HCT116 (cell line): Measurements from ENCODE around the gene CARMIL1. TPM values are rescaled to one million over a fixed set of nuclear protein-coding genes. Genes with fewer than 3 reads are reported as not detected.

ENCODE experiments used
- ATAC-seq: fragments of 200-7000 bp; cut with Tn5 transposase; 2 replicates; pipeline ENCODE4 v1.9.1; 2020; ENCODE audit warnings: mild to moderate bottlenecking, moderate library complexity
- BruUV-seq: library from RNA; stranded (reverse); fragments of 400-500 nt; replicated peaks from 2 replicates; lab custom pipeline; 2021; lab: Mats Ljungman, UMichigan
- CTCF ChIA-PET: fragments of 300-600 bp; sonication (Branson Sonifier 250); formaldehyde crosslinking; loops from one replicate; lab custom pipeline; 2021; ENCODE audit warnings: antibody characterized with exemption; lab: Charles Lee
- POLR2A ChIA-PET: fragments of 300-600, 350-600 bp; sonication (Branson Sonifier 250); formaldehyde crosslinking; loops from one replicate; lab custom pipeline; 2021; ENCODE audit warnings: antibody characterized with exemption; lab: Charles Lee
- RAD21 ChIA-PET, 2 experiments: fragments of 300-600 bp; sonication (Branson Sonifier 250); formaldehyde crosslinking; loops; one replicate each; lab custom pipeline; 2023; ENCODE audit warnings: low total read pairs in 2 of 2; ENCODE audit not compliant: uncharacterized antibody in 2 of 2, unreplicated experiment in 2 of 2, low non-redundant PET in 1 of 2; lab: Charles Lee
- DNase-seq: peaks from one replicate; pipeline ENCODE4 v3.0.0-alpha.2; 2010; ENCODE audit warnings: low read depth, low spot score
- H2AFZ ChIP-seq: fragments of 200-600 bp; shearing (Covaris generic), sonication (generic); 2 replicates; pipeline ENCODE4 v1.6.1; 2017; ENCODE audit warnings: low read depth, mixed run types, mixed read lengths, antibody characterized with exemption, low read length; ENCODE audit not compliant: poor library complexity, severe bottlenecking
- H3K27ac ChIP-seq: 2 replicates; pipeline ENCODE4 v1.5.1; 2012; ENCODE audit warnings: low read depth, low read length
- H3K27me3 ChIP-seq: fragments of 200-600 bp; sonication (generic); 2 replicates; pipeline ENCODE4 v1.6.1; 2016; ENCODE audit warnings: mixed run types, low read length, mixed read lengths; ENCODE audit not compliant: insufficient read depth
- H3K36me3 ChIP-seq, 2 experiments: fragments of 200-500 bp in 1 of 2; fragments of 200-600 bp in 1 of 2; sonication (Bioruptor generic) in 1 of 2; sonication (generic) in 1 of 2; 2 replicates each; pipeline versions ENCODE4 v1.5.1 to v1.6.1; 2014 to 2016; ENCODE audit warnings: low read length in 2 of 2, inconsistent platforms in 1 of 2, mixed read lengths in 1 of 2, mixed run types in 1 of 2; ENCODE audit not compliant: insufficient read depth in 2 of 2, control insufficient read depth in 1 of 2
- H3K4me1 ChIP-seq, 2 experiments: fragments of 200-600 bp in 1 of 2; sonication (generic) in 1 of 2; 2 replicates each; pipeline versions ENCODE4 v1.5.1 to v1.6.1; 2012 to 2017; ENCODE audit warnings: low read length in 2 of 2, inconsistent platforms in 1 of 2, mild to moderate bottlenecking in 1 of 2, mixed read lengths in 1 of 2, mixed run types in 1 of 2, moderate library complexity in 1 of 2; ENCODE audit not compliant: insufficient read depth in 2 of 2, control insufficient read depth in 1 of 2
- H3K4me2 ChIP-seq: fragments of 200-600 bp; sonication (generic); 2 replicates; pipeline ENCODE4 v1.6.1; 2017; ENCODE audit warnings: mixed run types, low read length, mixed read lengths
- H3K4me3 ChIP-seq, 2 experiments: fragments of 200-600 bp in 1 of 2; sonication (generic) in 1 of 2; replicated peaks in 1 of 2; 2 replicates each; pipeline ENCODE4 v1.5.1; 2011 to 2016; ENCODE audit warnings: low read length in 2 of 2, control low read depth in 1 of 2, low read depth in 1 of 2, mild to moderate bottlenecking in 1 of 2, mixed read lengths in 1 of 2, mixed run types in 1 of 2
- H3K79me2 ChIP-seq: fragments of 200-600 bp; sonication (generic); 2 replicates; pipeline ENCODE4 v1.6.1; 2017; ENCODE audit warnings: mild to moderate bottlenecking, mixed run types, low read length, moderate library complexity, mixed read lengths; ENCODE audit not compliant: insufficient read depth
- H3K9ac ChIP-seq: fragments of 200-600 bp; sonication (generic); 2 replicates; pipeline ENCODE4 v1.6.1; 2016; ENCODE audit warnings: low read length, mixed read lengths
- H3K9me2 ChIP-seq: fragments of 200-600 bp; sonication (generic), shearing (Covaris generic); 2 replicates; pipeline ENCODE4 v1.6.1; 2017; ENCODE audit warnings: mixed run types, mild to moderate bottlenecking, moderate library complexity; ENCODE audit not compliant: insufficient read depth
- H3K9me3 ChIP-seq, 2 experiments: fragments of 200-500 bp in 1 of 2; fragments of 200-600 bp in 1 of 2; sonication (Bioruptor generic) in 1 of 2; sonication (generic) in 1 of 2; 2 replicates each; pipeline ENCODE4 v1.6.1; 2014 to 2017; ENCODE audit warnings: low read length in 2 of 2, mixed read lengths in 2 of 2, inconsistent platforms in 1 of 2, low read depth in 1 of 2, mild to moderate bottlenecking in 1 of 2, mixed run types in 1 of 2, moderate library complexity in 1 of 2; ENCODE audit not compliant: control insufficient read depth in 1 of 2, insufficient read depth in 1 of 2
- H4K20me1 ChIP-seq: fragments of 200-600 bp; sonication (generic), shearing (Covaris generic); 2 replicates; pipeline ENCODE4 v1.6.1; 2017; ENCODE audit warnings: mixed run types, mild to moderate bottlenecking, moderate library complexity; ENCODE audit not compliant: insufficient read depth
- ATF3 ChIP-seq: IDR thresholded peaks from 2 replicates; pipeline ENCODE4 v1.6.1; 2012
- CBX3 ChIP-seq: IDR thresholded peaks from 2 replicates; pipeline ENCODE4 v1.6.1; 2012; ENCODE audit warnings: low read depth
- EZH2phosphoT487 ChIP-seq: fragments of 200-600 bp; IDR thresholded peaks from 2 replicates; pipeline ENCODE4 v1.6.1; 2018; ENCODE audit warnings: antibody characterized with exemption, borderline replicate concordance
- FOSL1 ChIP-seq: IDR thresholded peaks from 2 replicates; pipeline ENCODE4 v1.6.1; 2012; ENCODE audit warnings: low read depth
- JUND ChIP-seq: IDR thresholded peaks from 2 replicates; pipeline ENCODE4 v1.6.1; 2012
- MAX ChIP-seq: IDR thresholded peaks from 2 replicates; pipeline ENCODE4 v1.6.1; 2012
- POLR2A ChIP-seq: IDR thresholded peaks from 2 replicates; pipeline ENCODE4 v1.7.0; 2011; ENCODE audit warnings: borderline replicate concordance; ENCODE audit not compliant: insufficient read depth, insufficient read length; ENCODE audit errors: extremely low read depth
- RAD21 ChIP-seq: IDR thresholded peaks from 2 replicates; pipeline ENCODE4 v1.6.1; 2012; ENCODE audit warnings: low read depth, mild to moderate bottlenecking
- SRF ChIP-seq: IDR thresholded peaks from 2 replicates; pipeline ENCODE4 v1.6.1; 2012; ENCODE audit warnings: low read depth
- YY1 ChIP-seq: IDR thresholded peaks from 2 replicates; pipeline ENCODE4 v1.6.1; 2011; ENCODE audit warnings: low read length, low read depth, moderate library complexity, mild to moderate bottlenecking; ENCODE audit not compliant: insufficient replicate concordance; ENCODE audit errors: extremely low read depth
- ZBTB33 ChIP-seq: IDR thresholded peaks from 2 replicates; pipeline ENCODE4 v1.6.1; 2011; ENCODE audit warnings: mild to moderate bottlenecking, low read length, moderate library complexity; ENCODE audit not compliant: insufficient replicate concordance; ENCODE audit errors: extremely low read depth
- ZFX ChIP-seq: fragments of 450-650 bp; IDR thresholded peaks from 2 replicates; pipeline ENCODE4 v1.6.1; 2017
- intact Hi-C: fragments of 100-400 bp; cut with micrococcal nuclease; formaldehyde crosslinking; loops from 2 replicates; pipeline ENCODE4 v1.10.0; 2022
- total RNA-seq: library from RNA; stranded (reverse); gene quantifications from one replicate; pipeline ENCODE4 v1.2.1, GENCODE V29; 2021; ENCODE audit not compliant: unreplicated experiment
- TF ChIP-seq, protein P1 (sequence below), 3 experiments: fragments of 200-600 bp in 1 of 3; sonication (generic) in 1 of 3; IDR thresholded peaks in 2 of 3; conservative IDR thresholded peaks in 1 of 3; 2 replicates each; pipeline ENCODE4 v1.5.1; 2012 to 2017; ENCODE audit warnings: low read depth in 2 of 3, low read length in 2 of 3, antibody characterized with exemption in 1 of 3, borderline replicate concordance in 1 of 3, control low read depth in 1 of 3, mild to moderate bottlenecking in 1 of 3, mixed read lengths in 1 of 3, mixed run types in 1 of 3, moderate library complexity in 1 of 3; ENCODE audit not compliant: insufficient read depth in 1 of 3
- TF ChIP-seq, protein P2 (sequence below): IDR thresholded peaks from 2 replicates; pipeline ENCODE4 v1.6.1; 2012; ENCODE audit warnings: low read depth

The CARMIL1 gene
- total RNA-seq, 1 experiment from 2014 or later = 21.7 TPM

DNA sequence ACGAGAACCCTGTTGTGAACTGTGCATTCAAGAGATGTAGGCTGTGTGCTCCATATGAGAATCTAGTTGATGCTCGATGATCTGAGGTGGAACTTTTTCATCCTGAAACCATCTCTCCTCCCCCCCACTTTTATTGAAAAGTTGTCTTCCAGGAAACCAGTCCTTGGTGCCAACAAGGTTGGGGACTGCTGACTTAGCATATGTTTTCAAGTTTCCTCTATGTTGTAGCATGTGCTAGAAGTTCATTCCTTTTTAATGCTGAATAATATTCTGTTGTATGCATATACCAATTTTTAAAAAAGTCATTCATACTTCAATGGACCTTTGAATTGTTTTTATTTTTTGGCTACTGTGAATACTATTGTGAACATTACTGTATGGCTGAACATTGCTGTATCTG is 27.2 kb downstream of the CARMIL1 start:
- RAD21 ChIA-PET = no interaction called here
- no peak for DNase-seq

More for the DNA sequence above, 27.2 kb downstream of the CARMIL1 start:
- Histone ChIP-seq H3K9me3 (no peaks in the 10 kb centered on the region), H2AFZ (no peak overlapping the region), H3K27me3 (no peaks in the 10 kb centered on the region), H3K9me2 (no peaks in the 10 kb centered on the region), H3K36me3 (no peaks in the 10 kb centered on the region), H3K79me2 (peaks cover 44% of the 10 kb centered on the region), H3K4me1 (peaks cover 9 to 18% of the 10 kb centered on the region in 2 experiments), H3K9ac (no peak overlapping the region), H3K4me2 (no peak overlapping the region), H4K20me1 (no peaks in the 10 kb centered on the region), H3K27ac (no peak overlapping the region), H3K4me3 (no peak overlapping the region)
- intact Hi-C loops = no loop called here
- BruUV-seq = no TSS peak
- ATAC-seq = no peak
- ChIA-PET POLR2A (no interaction called here), CTCF (no interaction called here)
- TF ChIP-seq POLR2A (no peak), RAD21 (no peak), YY1 (no peak), MAX (no peak), CBX3 (no peak), ZBTB33 (no peak), EZH2phosphoT487 (no peak), SRF (no peak), ZFX (no peak), FOSL1 (no peak), ATF3 (no peak), JUND (no peak)
- TF ChIP-seq, protein P1, sequence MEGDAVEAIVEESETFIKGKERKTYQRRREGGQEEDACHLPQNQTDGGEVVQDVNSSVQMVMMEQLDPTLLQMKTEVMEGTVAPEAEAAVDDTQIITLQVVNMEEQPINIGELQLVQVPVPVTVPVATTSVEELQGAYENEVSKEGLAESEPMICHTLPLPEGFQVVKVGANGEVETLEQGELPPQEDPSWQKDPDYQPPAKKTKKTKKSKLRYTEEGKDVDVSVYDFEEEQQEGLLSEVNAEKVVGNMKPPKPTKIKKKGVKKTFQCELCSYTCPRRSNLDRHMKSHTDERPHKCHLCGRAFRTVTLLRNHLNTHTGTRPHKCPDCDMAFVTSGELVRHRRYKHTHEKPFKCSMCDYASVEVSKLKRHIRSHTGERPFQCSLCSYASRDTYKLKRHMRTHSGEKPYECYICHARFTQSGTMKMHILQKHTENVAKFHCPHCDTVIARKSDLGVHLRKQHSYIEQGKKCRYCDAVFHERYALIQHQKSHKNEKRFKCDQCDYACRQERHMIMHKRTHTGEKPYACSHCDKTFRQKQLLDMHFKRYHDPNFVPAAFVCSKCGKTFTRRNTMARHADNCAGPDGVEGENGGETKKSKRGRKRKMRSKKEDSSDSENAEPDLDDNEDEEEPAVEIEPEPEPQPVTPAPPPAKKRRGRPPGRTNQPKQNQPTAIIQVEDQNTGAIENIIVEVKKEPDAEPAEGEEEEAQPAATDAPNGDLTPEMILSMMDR (IDR thresholded peaks at IDR 0.05 in 2 of 3, conservative IDR thresholded peaks at IDR 0.05 in 1 of 3; ENCODE audit: borderline replicate concordance in 1 of 3, insufficient read depth in 1 of 3, low read depth in 2 of 3, low read length in 2 of 3) = no peak
- TF ChIP-seq, protein P2, sequence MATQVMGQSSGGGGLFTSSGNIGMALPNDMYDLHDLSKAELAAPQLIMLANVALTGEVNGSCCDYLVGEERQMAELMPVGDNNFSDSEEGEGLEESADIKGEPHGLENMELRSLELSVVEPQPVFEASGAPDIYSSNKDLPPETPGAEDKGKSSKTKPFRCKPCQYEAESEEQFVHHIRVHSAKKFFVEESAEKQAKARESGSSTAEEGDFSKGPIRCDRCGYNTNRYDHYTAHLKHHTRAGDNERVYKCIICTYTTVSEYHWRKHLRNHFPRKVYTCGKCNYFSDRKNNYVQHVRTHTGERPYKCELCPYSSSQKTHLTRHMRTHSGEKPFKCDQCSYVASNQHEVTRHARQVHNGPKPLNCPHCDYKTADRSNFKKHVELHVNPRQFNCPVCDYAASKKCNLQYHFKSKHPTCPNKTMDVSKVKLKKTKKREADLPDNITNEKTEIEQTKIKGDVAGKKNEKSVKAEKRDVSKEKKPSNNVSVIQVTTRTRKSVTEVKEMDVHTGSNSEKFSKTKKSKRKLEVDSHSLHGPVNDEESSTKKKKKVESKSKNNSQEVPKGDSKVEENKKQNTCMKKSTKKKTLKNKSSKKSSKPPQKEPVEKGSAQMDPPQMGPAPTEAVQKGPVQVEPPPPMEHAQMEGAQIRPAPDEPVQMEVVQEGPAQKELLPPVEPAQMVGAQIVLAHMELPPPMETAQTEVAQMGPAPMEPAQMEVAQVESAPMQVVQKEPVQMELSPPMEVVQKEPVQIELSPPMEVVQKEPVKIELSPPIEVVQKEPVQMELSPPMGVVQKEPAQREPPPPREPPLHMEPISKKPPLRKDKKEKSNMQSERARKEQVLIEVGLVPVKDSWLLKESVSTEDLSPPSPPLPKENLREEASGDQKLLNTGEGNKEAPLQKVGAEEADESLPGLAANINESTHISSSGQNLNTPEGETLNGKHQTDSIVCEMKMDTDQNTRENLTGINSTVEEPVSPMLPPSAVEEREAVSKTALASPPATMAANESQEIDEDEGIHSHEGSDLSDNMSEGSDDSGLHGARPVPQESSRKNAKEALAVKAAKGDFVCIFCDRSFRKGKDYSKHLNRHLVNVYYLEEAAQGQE = no peak
